ENCODE results near the gene FYB1. TPM values are rescaled to one million over a fixed set of nuclear protein-coding genes. Genes with fewer than 3 reads are reported as not detected.

Gene FYB1
- total and polyA plus RNA-seq, 2 experiments from 2014 or later, result not detected

DNA sequence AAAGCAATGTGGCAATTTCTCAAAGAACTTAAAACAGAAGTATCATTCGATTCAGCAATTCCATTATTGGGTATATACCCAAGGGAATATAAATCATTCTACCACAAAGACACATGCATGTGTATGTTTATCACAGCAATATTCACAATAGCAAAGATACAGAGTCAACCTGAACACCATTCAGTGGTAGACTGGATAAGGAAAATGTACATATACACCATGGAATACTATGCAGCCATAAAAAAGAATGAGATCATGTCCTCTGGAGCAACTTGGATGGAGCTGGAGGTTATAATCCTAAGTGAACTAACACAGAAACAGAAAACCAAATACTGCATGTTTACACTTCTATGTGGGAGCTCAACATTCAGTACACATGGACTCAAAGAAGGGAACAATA is 21.4 kb upstream of the FYB1 start:
- Histone ChIP-seq H3K27ac (ENCODE audit: low read depth) (no peak overlapping the region), H3K9me2 (ENCODE audit: insufficient read depth) (no peaks in the 10 kb centered on the region), H4K20me1 (replicated peaks; ENCODE audit: insufficient read depth) (no peaks in the 10 kb centered on the region), H2AFZ (no peak overlapping the region), H3K79me2 (replicated peaks; ENCODE audit: insufficient read depth) (no peaks in the 10 kb centered on the region), H3K4me3 (no peak overlapping the region), H3K36me3 (ENCODE audit: insufficient read depth) (no peaks in the 10 kb centered on the region), H3K27me3 (ENCODE audit: insufficient read depth) (no peaks in the 10 kb centered on the region), H3K4me2 (no peak overlapping the region), H3K4me1 (ENCODE audit: insufficient read depth) (no peaks in the 10 kb centered on the region), H3F3A (replicated peaks; ENCODE audit: low read depth) (no peaks in the 10 kb centered on the region)
- no peaks in the 10 kb centered on the region for H3K4me1 Mint-ChIP-seq
- no peak overlapping the region for H3K4me3 Mint-ChIP-seq
- H3K27ac Mint-ChIP-seq, result no peak overlapping the region
- DNase-seq (ENCODE audit: low spot score) (no peak), ATAC-seq (no peak)
- TF ChIP-seq NANOG (IDR thresholded peaks at IDR 0.05; ENCODE audit: borderline replicate concordance) (no peak), EZH2 (IDR thresholded peaks at IDR 0.05; ENCODE audit: low read depth, unreplicated experiment) (no peak), ZNF331 (CRISPR knock-in tag; IDR thresholded peaks at IDR 0.05; ENCODE audit: low read depth) (no peak), STAT1 (IDR thresholded peaks at IDR 0.05; ENCODE audit: unreplicated experiment) (no peak), EZH2phosphoT487 (IDR thresholded peaks at IDR 0.05; ENCODE audit: unreplicated experiment) (no peak), POLR2AphosphoS5 (IDR thresholded peaks at IDR 0.05; ENCODE audit: low read depth) (no peak), CREB1 (CRISPR knock-in tag; IDR thresholded peaks at IDR 0.05; ENCODE audit: low read depth) (no peak), ZNF114 (CRISPR knock-in tag; IDR thresholded peaks at IDR 0.05) (no peak), JUNB (IDR thresholded peaks at IDR 0.05; ENCODE audit: unreplicated experiment) (no peak)
- TF ChIP-seq, protein P1, sequence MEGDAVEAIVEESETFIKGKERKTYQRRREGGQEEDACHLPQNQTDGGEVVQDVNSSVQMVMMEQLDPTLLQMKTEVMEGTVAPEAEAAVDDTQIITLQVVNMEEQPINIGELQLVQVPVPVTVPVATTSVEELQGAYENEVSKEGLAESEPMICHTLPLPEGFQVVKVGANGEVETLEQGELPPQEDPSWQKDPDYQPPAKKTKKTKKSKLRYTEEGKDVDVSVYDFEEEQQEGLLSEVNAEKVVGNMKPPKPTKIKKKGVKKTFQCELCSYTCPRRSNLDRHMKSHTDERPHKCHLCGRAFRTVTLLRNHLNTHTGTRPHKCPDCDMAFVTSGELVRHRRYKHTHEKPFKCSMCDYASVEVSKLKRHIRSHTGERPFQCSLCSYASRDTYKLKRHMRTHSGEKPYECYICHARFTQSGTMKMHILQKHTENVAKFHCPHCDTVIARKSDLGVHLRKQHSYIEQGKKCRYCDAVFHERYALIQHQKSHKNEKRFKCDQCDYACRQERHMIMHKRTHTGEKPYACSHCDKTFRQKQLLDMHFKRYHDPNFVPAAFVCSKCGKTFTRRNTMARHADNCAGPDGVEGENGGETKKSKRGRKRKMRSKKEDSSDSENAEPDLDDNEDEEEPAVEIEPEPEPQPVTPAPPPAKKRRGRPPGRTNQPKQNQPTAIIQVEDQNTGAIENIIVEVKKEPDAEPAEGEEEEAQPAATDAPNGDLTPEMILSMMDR (conservative IDR thresholded peaks at IDR 0.05; ENCODE audit: low read depth in 2 of 2), result no peak
- TF ChIP-seq, protein P2, sequence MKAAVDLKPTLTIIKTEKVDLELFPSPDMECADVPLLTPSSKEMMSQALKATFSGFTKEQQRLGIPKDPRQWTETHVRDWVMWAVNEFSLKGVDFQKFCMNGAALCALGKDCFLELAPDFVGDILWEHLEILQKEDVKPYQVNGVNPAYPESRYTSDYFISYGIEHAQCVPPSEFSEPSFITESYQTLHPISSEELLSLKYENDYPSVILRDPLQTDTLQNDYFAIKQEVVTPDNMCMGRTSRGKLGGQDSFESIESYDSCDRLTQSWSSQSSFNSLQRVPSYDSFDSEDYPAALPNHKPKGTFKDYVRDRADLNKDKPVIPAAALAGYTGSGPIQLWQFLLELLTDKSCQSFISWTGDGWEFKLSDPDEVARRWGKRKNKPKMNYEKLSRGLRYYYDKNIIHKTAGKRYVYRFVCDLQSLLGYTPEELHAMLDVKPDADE (IDR thresholded peaks at IDR 0.05), result no peak
- TF ChIP-seq, protein P3, sequence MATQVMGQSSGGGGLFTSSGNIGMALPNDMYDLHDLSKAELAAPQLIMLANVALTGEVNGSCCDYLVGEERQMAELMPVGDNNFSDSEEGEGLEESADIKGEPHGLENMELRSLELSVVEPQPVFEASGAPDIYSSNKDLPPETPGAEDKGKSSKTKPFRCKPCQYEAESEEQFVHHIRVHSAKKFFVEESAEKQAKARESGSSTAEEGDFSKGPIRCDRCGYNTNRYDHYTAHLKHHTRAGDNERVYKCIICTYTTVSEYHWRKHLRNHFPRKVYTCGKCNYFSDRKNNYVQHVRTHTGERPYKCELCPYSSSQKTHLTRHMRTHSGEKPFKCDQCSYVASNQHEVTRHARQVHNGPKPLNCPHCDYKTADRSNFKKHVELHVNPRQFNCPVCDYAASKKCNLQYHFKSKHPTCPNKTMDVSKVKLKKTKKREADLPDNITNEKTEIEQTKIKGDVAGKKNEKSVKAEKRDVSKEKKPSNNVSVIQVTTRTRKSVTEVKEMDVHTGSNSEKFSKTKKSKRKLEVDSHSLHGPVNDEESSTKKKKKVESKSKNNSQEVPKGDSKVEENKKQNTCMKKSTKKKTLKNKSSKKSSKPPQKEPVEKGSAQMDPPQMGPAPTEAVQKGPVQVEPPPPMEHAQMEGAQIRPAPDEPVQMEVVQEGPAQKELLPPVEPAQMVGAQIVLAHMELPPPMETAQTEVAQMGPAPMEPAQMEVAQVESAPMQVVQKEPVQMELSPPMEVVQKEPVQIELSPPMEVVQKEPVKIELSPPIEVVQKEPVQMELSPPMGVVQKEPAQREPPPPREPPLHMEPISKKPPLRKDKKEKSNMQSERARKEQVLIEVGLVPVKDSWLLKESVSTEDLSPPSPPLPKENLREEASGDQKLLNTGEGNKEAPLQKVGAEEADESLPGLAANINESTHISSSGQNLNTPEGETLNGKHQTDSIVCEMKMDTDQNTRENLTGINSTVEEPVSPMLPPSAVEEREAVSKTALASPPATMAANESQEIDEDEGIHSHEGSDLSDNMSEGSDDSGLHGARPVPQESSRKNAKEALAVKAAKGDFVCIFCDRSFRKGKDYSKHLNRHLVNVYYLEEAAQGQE (IDR thresholded peaks at IDR 0.05; ENCODE audit: unreplicated experiment), result no peak
- H3K36me3 Mint-ChIP-seq (ENCODE audit: low read depth), result peaks cover 8% of the 10 kb centered on the region; the same call in 1 of the 3 replicates
- no peaks in the 10 kb centered on the region for H3K27me3 Mint-ChIP-seq (ENCODE audit: insufficient read depth, low read depth, poor library complexity)
- H3K9me3 Mint-ChIP-seq, result peaks cover 15% of the 10 kb centered on the region

All from GM23338 (cell line).